ENCODE measurements around the gene SLAMF1. TPM values are rescaled to one million over a fixed set of nuclear protein-coding genes. Genes with fewer than 3 reads are reported as not detected.

The SLAMF1 gene
- total RNA-seq, 3 donors from 2014 or later (not counting 1 experiment from before 2014, with no cell fraction given) = 1.1 to 3.5 (median 2.1) TPM

DNA sequence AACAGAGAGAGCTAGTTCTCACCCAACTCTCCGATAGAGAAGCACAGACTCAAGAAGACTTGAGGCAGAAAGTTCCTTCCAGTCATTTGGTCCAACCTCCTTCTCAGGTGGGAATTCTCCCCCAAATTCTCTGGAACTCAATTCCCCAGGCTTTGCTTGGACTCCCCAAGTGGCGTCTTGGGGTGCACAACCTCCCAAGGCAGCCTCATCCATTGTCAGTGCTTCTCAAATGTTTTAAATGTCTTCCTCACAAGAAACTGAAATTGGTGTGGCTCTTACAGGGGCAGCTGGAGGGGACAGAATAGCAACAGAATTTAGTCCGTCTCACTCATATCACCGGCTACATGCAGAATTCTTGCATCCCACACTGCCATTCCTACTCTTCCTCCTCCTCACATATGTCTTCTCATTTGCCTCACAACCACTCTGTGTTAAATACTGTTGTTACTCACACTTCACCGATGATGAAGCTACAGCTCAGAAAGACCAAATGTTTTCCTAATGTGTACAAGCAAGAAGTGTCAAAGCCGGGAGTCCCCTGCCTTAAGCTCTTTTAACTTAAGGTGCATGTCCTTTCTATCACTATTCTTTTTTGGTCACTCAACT is 34.1 kb downstream of the SLAMF1 start:
- Histone ChIP-seq H3K36me3 (ENCODE audit: control insufficient read depth, insufficient read depth, low read length) (no peaks in the 10 kb centered on the region), H3K9me3 (ENCODE audit: control insufficient read depth, insufficient read depth, low read length) (no peaks in the 10 kb centered on the region), H3K4me3 (ENCODE audit: low read length) (no peak overlapping the region), H3K4me1 (ENCODE audit: control insufficient read depth, insufficient read depth, low read length) (no peaks in the 10 kb centered on the region), H3K27ac (ENCODE audit: low read length) (no peak overlapping the region), H3K27me3 (ENCODE audit: control insufficient read depth, insufficient read depth, low read length) (no peaks in the 10 kb centered on the region)
- DNase-seq = no peak
- 91% methylated on average over 6 of the region's 6 CpGs for WGBS (ENCODE audit: insufficient coverage)
- Mint-ChIP-seq H3K4me1 (no peaks in the 10 kb centered on the region), H3K27ac (no peak overlapping the region), H3K9me3 (no peaks in the 10 kb centered on the region), H3K36me3 (no peaks in the 10 kb centered on the region), H3K27me3 (ENCODE audit: low read depth in 2 of 2) (peaks cover 12 to 17% of the 10 kb centered on the region in 2 donors), H3K4me3 (no peak overlapping the region)
- TF ChIP-seq CTCF (IDR thresholded peaks at IDR 0.05) = no peak
- intact Hi-C loops (cut with micrococcal nuclease) = no loop called here
- no peak for ATAC-seq

DNA sequence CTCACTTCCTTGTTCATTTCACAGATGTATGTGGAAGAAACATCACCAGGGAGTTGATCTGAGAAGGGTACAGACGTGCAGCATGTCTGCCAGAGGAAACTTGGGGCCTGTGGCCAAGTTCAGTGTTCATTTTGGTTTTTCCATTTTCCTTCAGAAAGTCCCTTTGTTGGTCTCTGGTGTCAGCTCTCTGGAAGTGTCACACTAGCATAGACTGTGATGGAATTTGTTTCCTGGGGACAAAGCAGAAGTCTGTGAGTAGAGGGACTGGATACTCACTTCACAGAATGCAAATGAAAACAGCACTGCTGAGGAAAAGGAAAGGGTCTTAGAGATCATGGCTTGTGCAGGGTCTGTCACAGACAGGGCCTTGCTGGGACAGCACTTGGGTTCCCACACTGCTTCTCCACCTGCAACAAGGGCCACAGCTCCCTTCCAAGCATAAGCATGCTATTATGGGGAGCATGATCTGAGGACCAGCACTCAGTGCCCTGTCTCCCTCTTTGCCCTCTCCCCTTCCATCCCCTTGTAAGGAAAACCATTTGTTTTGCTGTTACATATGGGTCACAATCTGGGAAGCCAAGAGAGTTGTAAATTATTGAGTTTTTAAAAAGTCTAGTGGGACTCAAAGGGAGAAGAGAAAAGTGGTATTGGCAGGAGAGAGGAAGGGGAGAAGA is 36.1 kb downstream of the SLAMF1 start:
- TF ChIP-seq CTCF (IDR thresholded peaks at IDR 0.05) = no peak
- Mint-ChIP-seq H3K4me3 (no peak overlapping the region), H3K27ac (no peak overlapping the region), H3K36me3 (peaks cover 6% of the 10 kb centered on the region), H3K9me3 (no peaks in the 10 kb centered on the region), H3K27me3 (ENCODE audit: low read depth in 2 of 2) (peaks cover 12 to 17% of the 10 kb centered on the region in 2 donors), H3K4me1 (peaks cover 11 to 12% of the 10 kb centered on the region in 2 donors)
- intact Hi-C loops (cut with micrococcal nuclease) = no loop called here
- Histone ChIP-seq H3K36me3 (ENCODE audit: control insufficient read depth, insufficient read depth, low read length) (no peaks in the 10 kb centered on the region), H3K9me3 (ENCODE audit: control insufficient read depth, insufficient read depth, low read length) (no peaks in the 10 kb centered on the region), H3K27ac (ENCODE audit: low read length) (no peak overlapping the region), H3K4me3 (ENCODE audit: low read length) (no peak overlapping the region), H3K27me3 (ENCODE audit: control insufficient read depth, insufficient read depth, low read length) (no peaks in the 10 kb centered on the region), H3K4me1 (ENCODE audit: control insufficient read depth, insufficient read depth, low read length) (peaks cover 12% of the 10 kb centered on the region)
- no peak for DNase-seq
- ATAC-seq = no peak
- 10% methylated on average over 1 of the region's 1 CpG for WGBS (ENCODE audit: insufficient coverage)

GRCh38 chr1:160608941-160609340 is 37.9 kb downstream of the SLAMF1 start:
- Mint-ChIP-seq H3K9me3 (peaks cover 0 to 2% of the 10 kb centered on the region in 2 donors), H3K4me3 (no peak overlapping the region), H3K27me3 (ENCODE audit: low read depth in 2 of 2) (peaks cover 12 to 16% of the 10 kb centered on the region in 2 donors), H3K4me1 (peaks cover 11 to 12% of the 10 kb centered on the region in 2 donors), H3K36me3 (peaks cover 20% of the 10 kb centered on the region), H3K27ac (no peak overlapping the region)
- no peak for TF ChIP-seq CTCF (IDR thresholded peaks at IDR 0.05)
- H3K27me3 ChIP-seq (ENCODE audit: control insufficient read depth, insufficient read depth, low read length) = no peaks in the 10 kb centered on the region
- peaks cover 12% of the 10 kb centered on the region for H3K4me1 ChIP-seq (ENCODE audit: control insufficient read depth, insufficient read depth, low read length)
- H3K27ac ChIP-seq (ENCODE audit: low read length) = no peak overlapping the region
- H3K9me3 ChIP-seq (ENCODE audit: control insufficient read depth, insufficient read depth, low read length) = no peaks in the 10 kb centered on the region
- no peak overlapping the region for H3K4me3 ChIP-seq (ENCODE audit: low read length)
- no peaks in the 10 kb centered on the region for H3K36me3 ChIP-seq (ENCODE audit: control insufficient read depth, insufficient read depth, low read length)
- no peak for ATAC-seq
- intact Hi-C loops (cut with micrococcal nuclease) = no loop called here
- DNase-seq = no peak
